ENCODE results near the gene CCDC192.

GRCh38 chr5:127839072-127839471, 135.9 kb downstream of the CCDC192 start:
- TF ChIP-seq RCOR1 (IDR thresholded peaks at IDR 0.05; ENCODE audit: low read depth, low read length) (no peak), POLR2A (IDR thresholded peaks at IDR 0.05; ENCODE audit: low read length) (no peak), KDM5A (IDR thresholded peaks at IDR 0.05) (no peak), RAD21 (conservative IDR thresholded peaks at IDR 0.05 in 1 of 2, IDR thresholded peaks at IDR 0.05 in 1 of 2) (no peak), CTCF (IDR thresholded peaks at IDR 0.05) (no peak), RARB (CRISPR knock-in tag; IDR thresholded peaks at IDR 0.05) (no peak), MAFK (IDR thresholded peaks at IDR 0.05; ENCODE audit: partially characterized antibody) (no peak), USF2 (IDR thresholded peaks at IDR 0.05) (no peak)
